KMS-11 (cell line): ENCODE results near the gene NTM.
"Not testable (repeated sequence)": the region's sequence is repeated elsewhere in the genome, so short reads cannot be mapped to it uniquely, and the experiment has no call there.

Experiments
- H2AFZ ChIP-seq: fragments of 200-600 bp; sonication (generic); 2 replicates; pipeline ENCODE4 v1.6.1; 2016; ENCODE audit warnings: antibody characterized with exemption, mixed run types, low read depth
- H3K27ac ChIP-seq: fragments of 200-600 bp; sonication (generic); 2 replicates; pipeline ENCODE4 v1.6.1; 2016; ENCODE audit warnings: mild to moderate bottlenecking, mixed run types
- H3K27me3 ChIP-seq: fragments of 200-600 bp; sonication (generic); 2 replicates; pipeline ENCODE4 v1.6.1; 2017; ENCODE audit warnings: mild to moderate bottlenecking, low read depth, mixed run types, moderate library complexity; ENCODE audit not compliant: insufficient read depth
- H3K36me3 ChIP-seq: fragments of 200-600 bp; sonication (generic); 2 replicates; pipeline ENCODE4 v1.6.1; 2017; ENCODE audit warnings: mild to moderate bottlenecking, mixed run types; ENCODE audit not compliant: insufficient read depth
- H3K4me1 ChIP-seq: fragments of 200-600 bp; sonication (generic); 2 replicates; pipeline ENCODE4 v1.6.1; 2016; ENCODE audit warnings: mild to moderate bottlenecking, low read depth, mixed run types; ENCODE audit not compliant: poor library complexity, severe bottlenecking
- H3K4me2 ChIP-seq: fragments of 200-600 bp; sonication (generic); 2 replicates; pipeline ENCODE4 v1.7.0; 2016; ENCODE audit warnings: mild to moderate bottlenecking, mixed run types
- H3K4me3 ChIP-seq: fragments of 200-600 bp; sonication (generic); IDR thresholded peaks from 2 replicates; pipeline ENCODE4 v1.6.1; 2017; ENCODE audit warnings: low read depth, low read length, mixed read lengths; ENCODE audit not compliant: insufficient read depth
- H3K79me2 ChIP-seq: fragments of 200-600 bp; sonication (generic); 2 replicates; pipeline ENCODE4 v1.6.1; 2016; ENCODE audit warnings: low read depth, mixed run types; ENCODE audit not compliant: insufficient read depth
- H3K9ac ChIP-seq: fragments of 200-600 bp; sonication (generic); 2 replicates; pipeline ENCODE4 v1.6.1; 2016; ENCODE audit warnings: mild to moderate bottlenecking, mixed run types
- H4K20me1 ChIP-seq: fragments of 200-600 bp; sonication (generic); 2 replicates; pipeline ENCODE4 v1.6.1; 2016; ENCODE audit warnings: mild to moderate bottlenecking, mixed run types; ENCODE audit not compliant: insufficient read depth
- TF ChIP-seq, protein P1 (sequence below): fragments of 200-600 bp; sonication (generic); conservative IDR thresholded peaks from 2 replicates; pipeline ENCODE4 v1.6.1; 2017; ENCODE audit warnings: low read depth, mild to moderate bottlenecking, antibody characterized with exemption, low read length, moderate library complexity, mixed read lengths

Gene NTM

DNA sequence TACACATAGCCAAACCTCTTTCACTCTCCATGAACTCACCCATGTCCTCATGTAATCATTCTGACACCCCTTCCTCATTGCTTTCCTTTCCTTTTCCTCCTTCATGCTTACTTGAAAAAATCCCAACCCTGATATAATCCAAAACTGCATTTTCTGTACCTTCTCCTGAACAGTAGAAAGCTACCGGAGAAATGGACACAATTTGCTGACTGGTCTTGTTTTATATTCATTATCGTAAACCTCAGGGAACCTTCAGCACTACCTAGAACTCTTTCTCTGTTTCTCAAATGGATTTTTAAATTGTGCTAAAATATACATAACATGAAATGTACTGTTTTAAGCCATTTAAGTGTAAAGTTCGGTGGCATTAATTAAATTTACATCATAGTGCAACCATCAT lies 996.9 kb downstream of the NTM start:
- Histone ChIP-seq H3K4me2 (no peak overlapping the region), H3K4me3 (no peak overlapping the region), H3K9ac (no peak overlapping the region), H3K27ac (no peak overlapping the region), H3K27me3 (no peaks in the 10 kb centered on the region), H3K36me3 (no peaks in the 10 kb centered on the region), H3K4me1 (peaks cover 4% of the 10 kb centered on the region), H4K20me1 (no peaks in the 10 kb centered on the region), H2AFZ (no peak overlapping the region), H3K79me2 (no peaks in the 10 kb centered on the region)
- TF ChIP-seq, protein P1, sequence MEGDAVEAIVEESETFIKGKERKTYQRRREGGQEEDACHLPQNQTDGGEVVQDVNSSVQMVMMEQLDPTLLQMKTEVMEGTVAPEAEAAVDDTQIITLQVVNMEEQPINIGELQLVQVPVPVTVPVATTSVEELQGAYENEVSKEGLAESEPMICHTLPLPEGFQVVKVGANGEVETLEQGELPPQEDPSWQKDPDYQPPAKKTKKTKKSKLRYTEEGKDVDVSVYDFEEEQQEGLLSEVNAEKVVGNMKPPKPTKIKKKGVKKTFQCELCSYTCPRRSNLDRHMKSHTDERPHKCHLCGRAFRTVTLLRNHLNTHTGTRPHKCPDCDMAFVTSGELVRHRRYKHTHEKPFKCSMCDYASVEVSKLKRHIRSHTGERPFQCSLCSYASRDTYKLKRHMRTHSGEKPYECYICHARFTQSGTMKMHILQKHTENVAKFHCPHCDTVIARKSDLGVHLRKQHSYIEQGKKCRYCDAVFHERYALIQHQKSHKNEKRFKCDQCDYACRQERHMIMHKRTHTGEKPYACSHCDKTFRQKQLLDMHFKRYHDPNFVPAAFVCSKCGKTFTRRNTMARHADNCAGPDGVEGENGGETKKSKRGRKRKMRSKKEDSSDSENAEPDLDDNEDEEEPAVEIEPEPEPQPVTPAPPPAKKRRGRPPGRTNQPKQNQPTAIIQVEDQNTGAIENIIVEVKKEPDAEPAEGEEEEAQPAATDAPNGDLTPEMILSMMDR = no peak

DNA sequence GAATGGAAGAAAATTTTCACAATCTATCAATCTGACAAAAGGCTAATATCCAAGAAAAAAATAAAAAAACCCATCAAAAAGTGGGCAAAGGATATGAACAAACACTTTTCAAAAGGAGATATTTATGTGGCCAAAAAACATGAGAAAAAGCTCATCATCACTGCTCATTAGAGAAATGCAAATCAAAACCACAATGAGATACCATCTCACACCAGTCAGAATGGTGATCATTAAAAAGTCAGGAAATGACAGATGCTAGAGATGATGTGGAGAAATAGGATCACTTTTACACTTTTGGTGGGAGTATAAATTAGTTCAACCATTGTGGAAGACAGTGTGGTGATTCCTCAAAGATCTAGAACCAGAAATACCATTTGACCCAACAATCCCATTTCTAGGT lies 999.7 kb downstream of the NTM start:
- H2AFZ ChIP-seq, H4K20me1 ChIP-seq, H3K36me3 ChIP-seq, H3K27me3 ChIP-seq, H3K4me2 ChIP-seq, H3K4me3 ChIP-seq, H3K79me2 ChIP-seq, H3K27ac ChIP-seq, H3K9ac ChIP-seq: not testable (repeated sequence)
- H3K4me1 ChIP-seq = peaks cover 14% of the 10 kb centered on the region

DNA sequence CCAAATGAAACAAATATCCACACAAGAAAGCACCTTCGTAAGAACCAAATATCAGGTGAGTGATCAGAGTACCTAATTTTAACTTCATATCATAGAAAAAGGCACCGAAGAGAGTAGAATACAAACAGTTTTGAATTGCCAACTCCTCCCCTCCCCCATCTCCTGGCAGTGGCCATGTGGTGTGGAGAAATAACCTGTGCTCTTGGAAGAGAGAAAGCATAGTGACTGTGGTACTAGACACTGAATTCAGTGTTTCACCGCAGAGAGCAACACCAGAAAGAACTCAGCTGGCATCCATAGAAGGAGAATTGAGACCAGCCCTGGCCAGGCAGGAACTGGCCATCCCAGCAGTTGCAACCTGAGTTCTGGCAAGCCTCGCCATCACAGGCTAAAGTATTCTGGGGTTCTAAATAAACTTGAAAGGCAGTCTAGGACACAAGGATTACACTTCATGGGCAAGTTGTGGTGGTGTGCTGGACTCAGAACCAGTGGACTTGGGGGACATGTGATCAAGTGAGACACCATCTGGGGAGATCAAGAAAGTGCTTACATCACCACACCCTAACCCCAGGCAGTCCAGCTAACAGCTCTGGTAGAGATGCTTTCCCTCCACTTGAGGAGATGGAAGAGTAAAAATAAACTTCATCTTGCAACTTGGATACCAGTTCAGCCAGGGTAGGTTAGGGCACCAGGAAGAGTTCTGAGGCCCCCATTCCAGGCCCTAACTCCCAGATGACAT lies 1003.2 kb downstream of the NTM start:
- no peaks in the 10 kb centered on the region for H4K20me1 ChIP-seq
- no peak overlapping the region for H3K9ac ChIP-seq
- H3K27ac ChIP-seq = no peak overlapping the region
- H3K27me3 ChIP-seq = no peaks in the 10 kb centered on the region
- no peak overlapping the region for H2AFZ ChIP-seq
- TF ChIP-seq, protein P1 = no peak
- no peaks in the 10 kb centered on the region for H3K36me3 ChIP-seq
- no peak overlapping the region for H3K4me2 ChIP-seq
- H3K79me2 ChIP-seq = no peaks in the 10 kb centered on the region
- peaks cover 14% of the 10 kb centered on the region for H3K4me1 ChIP-seq
- no peak overlapping the region for H3K4me3 ChIP-seq

DNA sequence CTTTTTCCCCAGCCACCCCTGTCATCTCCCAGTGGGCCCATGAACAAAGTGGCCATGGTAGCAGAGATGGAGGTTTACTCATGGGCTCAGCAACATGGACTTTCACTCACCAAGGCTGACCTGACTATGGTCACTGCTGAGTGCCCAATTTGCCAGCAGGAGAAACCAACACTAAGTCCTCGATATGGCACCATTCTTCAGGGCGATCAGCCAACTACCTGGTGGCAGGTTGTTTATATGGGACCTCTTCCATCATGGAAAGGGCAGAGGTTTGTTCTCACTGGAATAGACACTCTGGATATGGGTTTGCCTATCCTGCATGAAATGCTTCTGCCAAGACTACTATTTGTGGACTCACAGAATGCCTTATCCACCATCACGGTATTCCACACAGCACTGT lies 1009.1 kb downstream of the NTM start:
- H3K27me3 ChIP-seq = no peaks in the 10 kb centered on the region
- H3K4me3 ChIP-seq = no peak overlapping the region
- no peak overlapping the region for H3K4me2 ChIP-seq
- no peak overlapping the region for H3K9ac ChIP-seq
- H3K27ac ChIP-seq = no peak overlapping the region
- H3K36me3 ChIP-seq = no peaks in the 10 kb centered on the region
- TF ChIP-seq, protein P1 = no peak
- no peaks in the 10 kb centered on the region for H3K79me2 ChIP-seq
- H4K20me1 ChIP-seq = no peaks in the 10 kb centered on the region
- no peak overlapping the region for H2AFZ ChIP-seq
- no peaks in the 10 kb centered on the region for H3K4me1 ChIP-seq
